Glutamatergic neuron (in vitro differentiated cells): ENCODE measurements around the gene OR8U1. TPM values are rescaled to one million over a fixed set of nuclear protein-coding genes. Genes with fewer than 3 reads are reported as not detected.

Source experiments
- DNase-seq: peaks from one replicate; pipeline ENCODE4 v3.0.0; 2022
- H3K27ac Mint-ChIP-seq: one replicate; pipeline ENCODE4 v1.8.0; 2020; ENCODE audit warnings: mild to moderate bottlenecking, mixed read lengths, inconsistent platforms; ENCODE audit not compliant: unreplicated experiment
- H3K27me3 Mint-ChIP-seq: one replicate; pipeline ENCODE4 v1.8.0; 2020; ENCODE audit warnings: mild to moderate bottlenecking, moderate library complexity, mixed read lengths, inconsistent platforms; ENCODE audit not compliant: unreplicated experiment
- H3K36me3 Mint-ChIP-seq: one replicate; pipeline ENCODE4 v1.8.0; 2020; ENCODE audit warnings: mild to moderate bottlenecking, mixed read lengths, inconsistent platforms; ENCODE audit not compliant: unreplicated experiment
- H3K4me1 Mint-ChIP-seq: one replicate; pipeline ENCODE4 v1.8.0; 2020; ENCODE audit warnings: mild to moderate bottlenecking, low read depth, mixed read lengths, inconsistent platforms; ENCODE audit not compliant: unreplicated experiment
- H3K4me3 Mint-ChIP-seq: one replicate; pipeline ENCODE4 v1.8.0; 2020; ENCODE audit warnings: mild to moderate bottlenecking, mixed read lengths, inconsistent platforms; ENCODE audit not compliant: unreplicated experiment
- H3K9me3 Mint-ChIP-seq: one replicate; pipeline ENCODE4 v1.8.0; 2020; ENCODE audit warnings: mild to moderate bottlenecking, moderate library complexity, mixed read lengths, inconsistent platforms; ENCODE audit not compliant: unreplicated experiment
- CTCF ChIP-seq: fragments of 200-600 bp; sonication (generic); IDR thresholded peaks from one replicate; pipeline ENCODE4 v1.5.0; 2021; ENCODE audit not compliant: partially characterized antibody, unreplicated experiment
- long read RNA-seq: library from polyadenylated mRNA; unstranded; transcript quantifications from one replicate; pipeline ENCODE4 v2.0.0, GENCODE V29; 2020; ENCODE audit not compliant: unreplicated experiment
- total RNA-seq: library from RNA; stranded (reverse); fragmentation: NEBNext Ultra II Directional; extraction: Animal tissue kit (Norgen Biotek cat#: 25700); gene quantifications from one replicate; pipeline ENCODE4 v1.2.1, GENCODE V29; 2021; ENCODE audit not compliant: unreplicated experiment

Gene OR8U1
- not detected for total RNA-seq
- long read RNA-seq, result 0 reads

- H3K27me3 Mint-ChIP-seq, result no peaks in the 10 kb centered on the region
- H3K4me1 Mint-ChIP-seq, result no peaks in the 10 kb centered on the region
- H3K27ac Mint-ChIP-seq, result no peak within 1 kb of the TSS
- no peak for TF ChIP-seq CTCF
- no peaks in the 10 kb centered on the region for H3K36me3 Mint-ChIP-seq
- no peak within 1 kb of the TSS for H3K4me3 Mint-ChIP-seq
- no peaks in the 10 kb centered on the region for H3K9me3 Mint-ChIP-seq
- no peak for DNase-seq
These were observed at the start of gene OR8U1 for GRCh38 chr11:56375324-56375723. Gene OR8U1, plus strand, starts transcription at chr11:56375624. Its CDS starts 0 bp downstream, at chr11:56375624.

DNA sequence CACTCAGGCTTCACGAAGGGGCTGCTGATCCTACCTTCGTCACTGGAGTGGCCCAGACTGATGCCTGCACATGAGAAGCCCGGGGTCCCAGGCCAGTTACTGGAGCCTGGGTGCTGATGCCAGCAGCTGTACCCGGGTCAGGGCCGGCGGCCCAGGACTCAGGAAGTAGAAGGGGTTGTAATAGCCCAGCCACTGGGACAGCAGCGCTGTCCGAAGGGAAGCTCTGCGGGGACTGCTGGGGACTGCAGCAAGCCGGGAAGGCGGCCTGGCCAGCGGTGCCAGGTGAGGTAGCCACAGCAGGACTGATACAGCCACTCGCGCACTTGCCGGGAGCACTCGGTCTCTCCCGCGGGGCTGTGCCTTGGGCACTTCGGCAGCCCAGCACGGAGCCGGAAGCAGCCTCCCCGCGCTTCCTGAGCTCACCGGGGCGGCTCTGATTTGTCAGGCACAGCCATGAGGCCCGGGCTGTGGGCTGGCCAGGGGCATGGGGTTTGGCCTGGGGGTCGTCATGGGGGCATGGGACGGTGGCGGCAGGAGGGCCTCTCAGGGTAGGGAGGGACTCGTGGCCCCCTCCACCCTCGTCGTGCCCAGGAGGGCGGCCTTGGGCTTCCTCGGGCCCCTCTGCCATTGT, 43.4 kb upstream of the OR8U1 start:
- no peak overlapping the region for H3K27ac Mint-ChIP-seq
- H3K9me3 Mint-ChIP-seq, result peaks cover 6% of the 10 kb centered on the region
- H3K4me3 Mint-ChIP-seq, result no peak overlapping the region
- no peak for DNase-seq
- H3K36me3 Mint-ChIP-seq, result no peaks in the 10 kb centered on the region
- no peaks in the 10 kb centered on the region for H3K27me3 Mint-ChIP-seq
- H3K4me1 Mint-ChIP-seq, result no peaks in the 10 kb centered on the region
- no peak for TF ChIP-seq CTCF

GRCh38 chr11:56333156-56333555, 42.3 kb upstream of the OR8U1 start:
- H3K4me3 Mint-ChIP-seq, result no peak overlapping the region
- H3K27me3 Mint-ChIP-seq, result no peaks in the 10 kb centered on the region
- no peak for DNase-seq
- no peak overlapping the region for H3K27ac Mint-ChIP-seq
- TF ChIP-seq CTCF, result no peak
- peaks cover 6% of the 10 kb centered on the region for H3K9me3 Mint-ChIP-seq
- no peaks in the 10 kb centered on the region for H3K4me1 Mint-ChIP-seq
- no peaks in the 10 kb centered on the region for H3K36me3 Mint-ChIP-seq

GRCh38 chr11:56340289-56340688, 35.1 kb upstream of the OR8U1 start:
- no peak for TF ChIP-seq CTCF
- Mint-ChIP-seq H3K4me1 (no peaks in the 10 kb centered on the region), H3K27ac (no peak overlapping the region), H3K9me3 (peaks cover 3% of the 10 kb centered on the region), H3K36me3 (no peaks in the 10 kb centered on the region), H3K27me3 (no peaks in the 10 kb centered on the region), H3K4me3 (no peak overlapping the region)
- DNase-seq, result no peak

GRCh38 chr11:56345739-56346138, 29.7 kb upstream of the OR8U1 start, which contains the start of gene OR8K1:
Gene OR8K1, plus strand, starts transcription at chr11:56346039. Its CDS starts 0 bp downstream, at chr11:56346039.
- H3K4me1 Mint-ChIP-seq, result no peaks in the 10 kb centered on the region
- no peak for DNase-seq
- H3K9me3 Mint-ChIP-seq, result no peaks in the 10 kb centered on the region
- no peaks in the 10 kb centered on the region for H3K36me3 Mint-ChIP-seq
- no peak for TF ChIP-seq CTCF
- H3K27me3 Mint-ChIP-seq, result no peaks in the 10 kb centered on the region
- H3K27ac Mint-ChIP-seq, result no peak within 1 kb of the TSS
- H3K4me3 Mint-ChIP-seq, result no peak within 1 kb of the TSS
